ENCODE measurements around the gene CHST13. TPM values are rescaled to one million over a fixed set of nuclear protein-coding genes. Genes with fewer than 3 reads are reported as not detected.

Gene CHST13
- polyA plus RNA-seq, 3 donors = 16.6 to 41.8 (median 39.2) TPM

GRCh38 chr3:126557761-126558160 is 33.8 kb downstream of the CHST13 start:
- Histone ChIP-seq H3K4me3 (replicated peaks in 1 of 3; ENCODE audit: low read depth in 2 of 3, low read length in 3 of 3) (no peak overlapping the region), H3K4me2 (replicated peaks; ENCODE audit: extremely low read depth, low read length, poor library complexity, severe bottlenecking) (no peak overlapping the region), H3K36me3 (replicated peaks in 1 of 2; ENCODE audit: control insufficient read depth in 1 of 2, insufficient read depth in 2 of 2, low read length in 2 of 2) (no peaks in the 10 kb centered on the region), H2AFZ (ENCODE audit: insufficient read depth, low read depth, low read length, poor library complexity, severe bottlenecking) (no peak overlapping the region), H3K27me3 (ENCODE audit: control insufficient read depth in 2 of 2, insufficient read depth in 2 of 2, low read length in 2 of 2) (no peaks in the 10 kb centered on the region), H3K4me1 (ENCODE audit: control insufficient read depth in 1 of 2, insufficient read depth in 2 of 2, low read length in 2 of 2) (no peaks in the 10 kb centered on the region), H3K9me3 (replicated peaks in 1 of 2; ENCODE audit: control insufficient read depth in 1 of 2, insufficient read depth in 1 of 2, low read length in 2 of 2) (no peaks in the 10 kb centered on the region), H3K79me2 (ENCODE audit: insufficient read depth, low read length) (no peaks in the 10 kb centered on the region), H4K20me1 (ENCODE audit: insufficient read depth, low read length) (no peaks in the 10 kb centered on the region), H3K9ac (ENCODE audit: insufficient read depth, low read length, poor library complexity, severe bottlenecking) (no peak overlapping the region), H3K27ac (ENCODE audit: low read depth in 1 of 2, low read length in 2 of 2) (no peak overlapping the region)
- no peak for DNase-seq
- Mint-ChIP-seq H3K27ac (no peak overlapping the region), H3K36me3 (no peaks in the 10 kb centered on the region), H3K27me3 (ENCODE audit: low read depth in 3 of 3) (peaks cover 0 to 8% (median under 1%) of the 10 kb centered on the region in 3 donors), H3K9me3 (peaks cover 0 to 5% (median 2%) of the 10 kb centered on the region in 7 donors), H3K4me3 (no peak overlapping the region), H3K4me1 (no peaks in the 10 kb centered on the region)
- no peak for TF ChIP-seq CTCF (IDR thresholded peaks at IDR 0.05)
- 89% methylated on average over 5 of the region's 6 CpGs for WGBS (ENCODE audit: insufficient coverage)
- intact Hi-C loops (cut with micrococcal nuclease) = no loop called here

- Mint-ChIP-seq H3K36me3 (no peaks in the 10 kb centered on the region), H3K4me1 (no peaks in the 10 kb centered on the region), H3K4me3 (no peak within 1 kb of the TSS), H3K27ac (no peak within 1 kb of the TSS), H3K27me3 (ENCODE audit: low read depth in 3 of 3) (peaks cover 0 to 8% (median 0%) of the 10 kb centered on the region in 3 donors), H3K9me3 (peaks cover 0 to 5% (median 2%) of the 10 kb centered on the region in 7 donors)
- H3K4me3 ChIP-seq (replicated peaks in 1 of 3; ENCODE audit: low read depth in 2 of 3, low read length in 3 of 3) = no peak within 1 kb of the TSS
- intact Hi-C loops (cut with micrococcal nuclease) = no loop called here
- 88% methylated on average over 8 of the region's 9 CpGs for WGBS (ENCODE audit: insufficient coverage)
- no peak within 1 kb of the TSS for H2AFZ ChIP-seq (ENCODE audit: insufficient read depth, low read depth, low read length, poor library complexity, severe bottlenecking)
- H3K9ac ChIP-seq (ENCODE audit: insufficient read depth, low read length, poor library complexity, severe bottlenecking) = no peak within 1 kb of the TSS
- H3K4me1 ChIP-seq (ENCODE audit: control insufficient read depth in 1 of 2, insufficient read depth in 2 of 2, low read length in 2 of 2) = no peaks in the 10 kb centered on the region
- no peak for TF ChIP-seq CTCF (IDR thresholded peaks at IDR 0.05)
- H3K27me3 ChIP-seq (ENCODE audit: control insufficient read depth in 2 of 2, insufficient read depth in 2 of 2, low read length in 2 of 2) = no peaks in the 10 kb centered on the region
- no peaks in the 10 kb centered on the region for H3K36me3 ChIP-seq (replicated peaks in 1 of 2; ENCODE audit: control insufficient read depth in 1 of 2, insufficient read depth in 2 of 2, low read length in 2 of 2)
- no peak within 1 kb of the TSS for H3K27ac ChIP-seq (ENCODE audit: low read depth in 1 of 2, low read length in 2 of 2)
- H4K20me1 ChIP-seq (ENCODE audit: insufficient read depth, low read length) = no peaks in the 10 kb centered on the region
- no peaks in the 10 kb centered on the region for H3K79me2 ChIP-seq (ENCODE audit: insufficient read depth, low read length)
- DNase-seq = no peak
- H3K4me2 ChIP-seq (replicated peaks; ENCODE audit: extremely low read depth, low read length, poor library complexity, severe bottlenecking) = no peak within 1 kb of the TSS
- no peaks in the 10 kb centered on the region for H3K9me3 ChIP-seq (replicated peaks in 1 of 2; ENCODE audit: control insufficient read depth in 1 of 2, insufficient read depth in 1 of 2, low read length in 2 of 2)
Observed at GRCh38 chr3:126558336-126559071, 34.5 kb downstream of the CHST13 start, which contains the start of gene C3orf22. Gene C3orf22, minus strand, starts transcription at chr3:126558932. Its CDS starts 5,542 bp downstream, at chr3:126553390.

Measured in CD14-positive monocyte (primary cell).